ENCODE measurements around the gene CHMP1A. TPM values are rescaled to one million over a fixed set of nuclear protein-coding genes. Genes with fewer than 3 reads are reported as not detected.
"Not testable (repeated sequence)": the region's sequence is repeated elsewhere in the genome, so short reads cannot be mapped to it uniquely, and the experiment has no call there.

The CHMP1A gene
- total RNA-seq, 1 donor from 2014 or later = 80.0 TPM

DNA sequence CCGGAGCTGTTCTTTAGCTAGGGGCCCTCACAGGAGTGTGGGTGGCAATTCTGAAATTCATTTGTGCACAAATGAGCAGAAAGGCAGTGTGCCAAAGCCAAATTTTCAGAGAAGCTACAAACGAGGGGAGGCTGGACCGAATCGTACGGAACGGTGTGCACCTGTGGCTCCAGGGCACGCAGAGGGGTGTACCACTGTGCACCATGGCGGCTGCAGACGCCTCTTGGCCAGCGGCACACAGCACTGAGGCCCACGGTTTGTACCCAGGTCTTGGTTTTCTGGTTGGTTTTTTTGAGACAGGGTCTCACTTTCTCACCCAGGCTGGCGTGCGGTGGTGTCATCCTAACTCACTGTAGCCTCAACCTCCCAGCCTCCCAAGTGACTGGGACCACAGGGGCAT lies 14.9 kb downstream of the CHMP1A start:
- intact Hi-C loops (cut with micrococcal nuclease) = no loop called here
- peaks cover 22% of the 10 kb centered on the region for H3K36me3 Mint-ChIP-seq (ENCODE audit: low read depth)

DNA sequence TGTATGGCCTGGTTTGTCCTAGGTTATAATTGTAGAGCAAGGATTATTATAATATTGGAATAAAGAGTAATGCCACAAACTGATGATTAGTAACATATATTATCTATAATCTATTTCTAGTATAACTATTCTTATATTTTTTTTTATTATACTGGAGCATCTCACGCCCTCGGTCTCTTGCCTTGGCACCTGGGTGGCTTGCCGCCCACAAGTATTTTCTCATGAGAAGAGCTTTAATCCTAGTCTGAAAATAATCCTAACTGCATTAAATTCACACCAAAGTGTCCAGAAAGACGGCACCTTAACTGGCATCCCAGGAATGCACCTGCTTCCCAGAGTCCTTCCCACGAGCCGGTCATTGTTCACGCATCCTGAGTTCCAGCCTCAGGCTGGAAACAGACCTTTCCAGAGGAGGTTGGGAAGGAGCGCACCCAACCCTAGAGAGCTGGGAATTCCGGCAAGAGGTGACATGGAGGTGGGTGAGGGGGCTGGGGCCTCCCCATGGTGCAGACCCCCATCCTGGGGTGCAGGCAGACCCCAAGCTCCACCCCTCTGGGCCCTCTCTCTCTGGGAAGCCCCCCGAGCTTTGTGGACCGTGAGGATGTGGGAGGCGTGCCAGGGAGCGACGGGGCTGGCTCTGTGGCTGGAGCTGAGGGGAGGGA lies 15.9 kb downstream of the CHMP1A start:
- no peak overlapping the region for H3K27ac Mint-ChIP-seq
- peaks cover 7% of the 10 kb centered on the region for H3K4me1 Mint-ChIP-seq (ENCODE audit: low read depth)
- no peak for DNase-seq (ENCODE audit: low spot score)

More for the DNA sequence above, 14.9 kb downstream of the CHMP1A start:
- H3K27me3 Mint-ChIP-seq (ENCODE audit: low read depth) = no peaks in the 10 kb centered on the region
- H3K4me1 Mint-ChIP-seq (ENCODE audit: low read depth) = peaks cover 7% of the 10 kb centered on the region
- H3K4me3 Mint-ChIP-seq (ENCODE audit: low read depth) = no peak overlapping the region
- no peak for DNase-seq (ENCODE audit: low spot score)
- H3K9me3 Mint-ChIP-seq = no peaks in the 10 kb centered on the region
- no peak overlapping the region for H3K27ac Mint-ChIP-seq

DNA sequence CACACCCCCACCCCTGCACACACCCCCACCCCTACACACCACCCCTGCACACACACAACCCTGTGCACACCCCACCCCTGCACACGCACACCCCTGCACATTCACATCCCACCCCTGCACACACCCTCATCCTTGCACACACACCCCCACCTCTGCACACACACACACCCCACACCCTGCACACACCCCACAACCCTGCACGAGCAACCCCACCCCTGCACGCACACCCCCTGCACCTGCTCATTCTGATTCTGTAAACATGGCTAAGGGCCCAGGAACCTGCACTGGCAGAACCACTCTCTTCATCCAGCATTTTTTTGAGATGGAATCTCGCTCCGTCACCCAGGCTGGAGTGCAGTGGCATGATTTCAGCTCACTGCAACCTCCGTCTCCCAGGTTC lies 18.1 kb downstream of the CHMP1A start:
- Mint-ChIP-seq H3K9me3 (no peaks in the 10 kb centered on the region), H3K36me3 (ENCODE audit: low read depth) (peaks cover 3% of the 10 kb centered on the region)

More for the DNA sequence above, 15.9 kb downstream of the CHMP1A start:
- Mint-ChIP-seq H3K27me3 (ENCODE audit: low read depth) (no peaks in the 10 kb centered on the region), H3K4me3 (ENCODE audit: low read depth) (no peak overlapping the region), H3K36me3 (ENCODE audit: low read depth) (peaks cover 17% of the 10 kb centered on the region), H3K9me3 (no peaks in the 10 kb centered on the region)
- intact Hi-C loops (cut with micrococcal nuclease) = loop anchor here (1.0 to 2.0 kb wide), 3 partner anchors 39 to 81 kb away; partner anchors contain the start of genes CPNE7 and RPL13

DNA sequence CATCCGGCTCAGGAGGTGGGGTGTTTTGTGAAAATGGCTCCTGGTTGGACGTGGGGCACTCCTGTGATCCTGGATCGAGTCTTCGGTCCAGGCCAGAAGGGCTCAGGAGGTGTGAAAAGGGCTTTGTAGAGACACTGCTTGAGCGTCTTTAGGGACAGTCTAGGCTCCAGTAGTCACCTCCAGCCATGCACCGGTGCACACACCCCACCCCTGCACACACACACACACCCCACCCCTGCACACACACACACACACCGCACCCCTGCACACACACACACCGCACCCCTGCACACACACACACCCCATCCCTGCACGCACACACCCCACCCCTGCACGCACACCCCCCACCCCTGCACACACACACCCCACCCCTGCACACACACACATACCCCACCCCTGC lies 19.1 kb downstream of the CHMP1A start:
- intact Hi-C loops (cut with micrococcal nuclease) = no loop called here
- Mint-ChIP-seq H3K9me3 (no peaks in the 10 kb centered on the region), H3K4me3 (ENCODE audit: low read depth) (no peak overlapping the region)

More for the DNA sequence above, 18.1 kb downstream of the CHMP1A start:
- Mint-ChIP-seq H3K27me3 (ENCODE audit: low read depth) (no peaks in the 10 kb centered on the region), H3K27ac (no peak overlapping the region), H3K4me3 (ENCODE audit: low read depth) (no peak overlapping the region), H3K4me1 (ENCODE audit: low read depth) (peaks cover 7% of the 10 kb centered on the region)
- DNase-seq (ENCODE audit: low spot score) = no peak
- intact Hi-C loops (cut with micrococcal nuclease) = no loop called here

DNA sequence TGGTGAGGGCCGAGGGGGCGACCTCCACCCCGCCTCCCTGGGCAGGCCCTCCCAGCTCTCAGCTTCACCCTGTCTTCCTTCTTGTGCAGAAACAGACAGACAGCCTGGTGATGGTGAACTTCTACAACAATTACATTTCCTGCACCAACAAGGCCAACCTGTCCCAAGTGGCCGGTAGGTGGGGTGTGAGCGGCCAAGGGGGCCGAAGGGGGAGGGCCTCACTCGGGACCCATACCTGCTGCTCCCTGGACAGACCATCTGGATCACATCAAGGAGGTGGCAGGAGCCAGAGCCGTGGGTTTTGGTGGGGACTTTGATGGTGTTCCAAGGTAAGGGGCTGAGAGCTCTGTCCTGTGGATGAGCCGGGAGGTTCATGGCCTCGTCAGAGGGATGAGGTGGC lies 20.1 kb downstream of the CHMP1A start:
- no peaks in the 10 kb centered on the region for H3K9me3 Mint-ChIP-seq
- intact Hi-C loops (cut with micrococcal nuclease) = no loop called here
- no peak for DNase-seq (ENCODE audit: low spot score)
- H3K36me3 Mint-ChIP-seq (ENCODE audit: low read depth) = no peaks in the 10 kb centered on the region
- H3K4me1 Mint-ChIP-seq (ENCODE audit: low read depth) = peaks cover 7% of the 10 kb centered on the region
- no peak overlapping the region for H3K27ac Mint-ChIP-seq
- no peak overlapping the region for H3K4me3 Mint-ChIP-seq (ENCODE audit: low read depth)
- H3K27me3 Mint-ChIP-seq (ENCODE audit: low read depth) = no peaks in the 10 kb centered on the region

More for the DNA sequence above, 19.1 kb downstream of the CHMP1A start:
- peaks cover 7% of the 10 kb centered on the region for H3K4me1 Mint-ChIP-seq (ENCODE audit: low read depth)
- H3K27me3 Mint-ChIP-seq (ENCODE audit: low read depth) = no peaks in the 10 kb centered on the region
- DNase-seq (ENCODE audit: low spot score) = no peak
- H3K36me3 Mint-ChIP-seq (ENCODE audit: low read depth) = no peaks in the 10 kb centered on the region
- H3K27ac Mint-ChIP-seq = no peak overlapping the region

GRCh38 chr16:89636663-89637062 lies 20.8 kb downstream of the CHMP1A start:
- Mint-ChIP-seq H3K4me1 (ENCODE audit: low read depth) (peaks cover 7% of the 10 kb centered on the region), H3K9me3 (no peaks in the 10 kb centered on the region), H3K36me3 (ENCODE audit: low read depth) (no peaks in the 10 kb centered on the region), H3K27me3 (ENCODE audit: low read depth) (no peaks in the 10 kb centered on the region), H3K27ac (no peak overlapping the region), H3K4me3 (ENCODE audit: low read depth) (no peak overlapping the region)
- intact Hi-C loops (cut with micrococcal nuclease) = no loop called here
- no peak for DNase-seq (ENCODE audit: low spot score)

- H3K36me3 Mint-ChIP-seq (ENCODE audit: low read depth); H3K9me3 Mint-ChIP-seq; DNase-seq (ENCODE audit: low spot score); H3K4me1 Mint-ChIP-seq (ENCODE audit: low read depth); H3K4me3 Mint-ChIP-seq (ENCODE audit: low read depth); H3K27ac Mint-ChIP-seq; intact Hi-C loops (cut with micrococcal nuclease); H3K27me3 Mint-ChIP-seq (ENCODE audit: low read depth): not testable (repeated sequence)
These were observed 22.8 kb downstream of the CHMP1A start for GRCh38 chr16:89634463-89635385.

GRCh38 chr16:89633064-89633631 lies 24.4 kb downstream of the CHMP1A start:
- no peak for DNase-seq (ENCODE audit: low spot score)
- Mint-ChIP-seq H3K27ac (no peak overlapping the region), H3K27me3 (ENCODE audit: low read depth) (no peaks in the 10 kb centered on the region), H3K9me3 (no peaks in the 10 kb centered on the region), H3K36me3 (ENCODE audit: low read depth) (no peaks in the 10 kb centered on the region), H3K4me3 (ENCODE audit: low read depth) (no peak overlapping the region), H3K4me1 (ENCODE audit: low read depth) (no peaks in the 10 kb centered on the region)
- intact Hi-C loops (cut with micrococcal nuclease) = no loop called here

GRCh38 chr16:89629827-89630610 lies 27.5 kb downstream of the CHMP1A start:
- intact Hi-C loops (cut with micrococcal nuclease) = no loop called here
- Mint-ChIP-seq H3K27ac (no peak overlapping the region), H3K36me3 (ENCODE audit: low read depth) (no peaks in the 10 kb centered on the region), H3K4me1 (ENCODE audit: low read depth) (no peaks in the 10 kb centered on the region), H3K27me3 (ENCODE audit: low read depth) (peaks cover 4% of the 10 kb centered on the region), H3K4me3 (ENCODE audit: low read depth) (no peak overlapping the region), H3K9me3 (no peaks in the 10 kb centered on the region)
- no peak for DNase-seq (ENCODE audit: low spot score)

DNA sequence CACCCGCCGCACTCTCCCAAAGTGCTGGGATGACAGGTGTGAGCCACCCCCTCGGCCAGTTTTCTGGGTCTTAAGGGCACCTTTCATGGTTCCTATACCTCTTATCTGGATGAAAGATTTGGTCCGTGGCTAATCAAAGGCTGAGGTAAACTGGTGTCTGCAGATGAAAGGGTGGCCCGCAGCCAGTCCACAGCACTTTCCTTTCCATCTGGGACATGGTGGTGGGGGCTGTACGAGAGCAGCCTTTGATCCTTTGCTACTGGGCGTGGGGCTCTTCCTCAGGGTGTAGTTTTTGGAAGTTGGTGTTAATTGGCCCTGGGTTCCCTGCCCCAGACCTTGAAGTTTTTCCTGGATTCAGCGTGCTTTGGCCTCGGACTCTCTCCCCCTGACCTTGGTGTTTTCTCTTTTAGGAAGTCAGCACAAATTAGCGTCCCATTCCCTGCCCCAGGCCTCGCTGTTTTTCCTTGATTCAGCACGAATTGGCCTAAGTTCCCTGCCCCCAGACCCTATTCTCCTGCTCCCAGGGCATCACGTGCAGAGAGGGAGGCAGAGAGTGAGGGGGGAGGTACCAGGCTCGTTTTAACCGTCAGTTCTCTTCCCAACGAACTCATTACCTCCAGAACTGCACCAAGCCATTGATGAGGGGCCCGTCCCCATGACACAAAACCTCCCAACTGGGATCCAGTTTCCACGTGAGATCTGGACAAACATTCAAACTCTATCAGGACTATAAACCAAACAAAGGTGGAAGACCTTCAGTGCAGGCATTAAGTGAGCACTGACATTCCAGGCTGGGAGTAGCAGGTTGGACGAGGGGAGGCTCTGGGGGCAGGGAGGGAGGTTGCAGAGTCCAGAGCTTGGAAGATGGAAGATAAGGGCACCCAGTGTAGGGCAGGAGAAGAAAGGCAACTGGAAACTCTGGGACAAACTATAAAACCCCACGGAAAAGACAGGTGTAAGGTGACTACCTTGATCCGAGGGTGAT lies 32.4 kb downstream of the CHMP1A start:
- Mint-ChIP-seq H3K9me3 (no peaks in the 10 kb centered on the region), H3K4me1 (ENCODE audit: low read depth) (no peaks in the 10 kb centered on the region), H3K27me3 (ENCODE audit: low read depth) (peaks cover 19% of the 10 kb centered on the region), H3K27ac (no peak overlapping the region), H3K36me3 (ENCODE audit: low read depth) (no peaks in the 10 kb centered on the region), H3K4me3 (ENCODE audit: low read depth) (no peak overlapping the region)
- DNase-seq (ENCODE audit: low spot score) = no peak
- intact Hi-C loops (cut with micrococcal nuclease) = no loop called here

GRCh38 chr16:89623511-89624261 lies 33.8 kb downstream of the CHMP1A start:
- DNase-seq (ENCODE audit: low spot score) = no peak
- Mint-ChIP-seq H3K4me1 (ENCODE audit: low read depth) (no peaks in the 10 kb centered on the region), H3K4me3 (ENCODE audit: low read depth) (no peak overlapping the region), H3K36me3 (ENCODE audit: low read depth) (no peaks in the 10 kb centered on the region), H3K27me3 (ENCODE audit: low read depth) (peaks cover 19% of the 10 kb centered on the region), H3K9me3 (no peaks in the 10 kb centered on the region), H3K27ac (no peak overlapping the region)
- intact Hi-C loops (cut with micrococcal nuclease) = no loop called here

All from activated T-helper 2 cell treated with anti-CD3 and anti-CD28 coated beads, Interferon-gamma antibody, Interleukin-2, Interleukin-4, amounts not matched to agents 10 μg/mL and 5 μg/mL and 100 μg/mL, durations not matched to agents 14 hours and 24 hours and 36 hours (primary cell).